Erythroblast (primary cell): ENCODE measurements around the gene NDRG4.

Source experiments
- GATA1 ChIP-seq: IDR thresholded peaks from 2 replicates; pipeline ENCODE4 v1.6.1; 2011; ENCODE audit warnings: low read depth, mild to moderate bottlenecking, control low read depth, low read length, moderate library complexity
- POLR2A ChIP-seq: IDR thresholded peaks from 2 replicates; pipeline ENCODE4 v1.6.1; 2011; ENCODE audit warnings: mild to moderate bottlenecking, low read length

GRCh38 chr16:58495521-58496331 lies 4.2 kb upstream of the NDRG4 start:
- TF ChIP-seq POLR2A (no peak), GATA1 (no peak)
